ENCODE data around the gene CMTR1.
"Not testable (repeated sequence)": the region's sequence is repeated elsewhere in the genome, so short reads cannot be mapped to it uniquely, and the experiment has no call there.

CMTR1 gene

GRCh38 chr6:37493661-37493995, 60.6 kb downstream of the CMTR1 start:
- no peak overlapping the region for H3K27ac ChIP-seq
- no peak for TF ChIP-seq ZFX (IDR thresholded peaks at IDR 0.05; ENCODE audit: borderline replicate concordance)
- no peak for TF ChIP-seq CTCF (IDR thresholded peaks at IDR 0.05)

DNA sequence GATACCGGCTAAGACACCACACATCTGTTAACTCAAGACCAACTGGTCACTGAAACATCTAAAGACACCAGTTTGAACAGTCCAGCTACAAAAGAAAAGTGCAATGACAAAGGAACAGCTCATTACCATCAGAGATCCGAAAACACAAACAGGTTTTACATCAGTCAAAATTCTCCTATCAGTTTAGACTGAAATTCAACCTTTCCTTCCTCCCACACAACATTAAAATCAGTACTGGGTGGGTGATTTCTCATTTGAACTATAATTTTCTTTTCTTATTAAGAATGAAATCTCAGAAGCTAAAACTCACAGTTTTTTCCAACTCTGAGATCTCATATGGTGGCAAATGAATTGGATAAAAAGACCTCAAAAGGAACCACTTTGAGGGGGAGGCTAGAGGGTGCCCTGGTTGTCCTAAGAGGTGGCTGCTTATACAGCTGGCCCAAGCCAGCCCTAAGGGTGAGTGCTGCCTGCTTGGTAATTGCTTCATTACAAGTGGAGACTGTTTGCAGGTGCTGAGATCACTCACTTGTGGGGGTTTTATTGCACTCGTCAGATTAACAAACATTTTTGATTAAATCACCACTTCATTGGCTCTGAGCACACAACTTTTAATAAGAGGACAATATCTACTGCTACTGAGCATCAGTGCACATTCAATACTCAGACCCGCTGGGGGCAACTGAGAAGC, 62.4 kb downstream of the CMTR1 start:
- H3K27ac ChIP-seq = no peak overlapping the region
- TF ChIP-seq ZFX (IDR thresholded peaks at IDR 0.05; ENCODE audit: borderline replicate concordance) (no peak), CTCF (IDR thresholded peaks at IDR 0.05) (no peak)

DNA sequence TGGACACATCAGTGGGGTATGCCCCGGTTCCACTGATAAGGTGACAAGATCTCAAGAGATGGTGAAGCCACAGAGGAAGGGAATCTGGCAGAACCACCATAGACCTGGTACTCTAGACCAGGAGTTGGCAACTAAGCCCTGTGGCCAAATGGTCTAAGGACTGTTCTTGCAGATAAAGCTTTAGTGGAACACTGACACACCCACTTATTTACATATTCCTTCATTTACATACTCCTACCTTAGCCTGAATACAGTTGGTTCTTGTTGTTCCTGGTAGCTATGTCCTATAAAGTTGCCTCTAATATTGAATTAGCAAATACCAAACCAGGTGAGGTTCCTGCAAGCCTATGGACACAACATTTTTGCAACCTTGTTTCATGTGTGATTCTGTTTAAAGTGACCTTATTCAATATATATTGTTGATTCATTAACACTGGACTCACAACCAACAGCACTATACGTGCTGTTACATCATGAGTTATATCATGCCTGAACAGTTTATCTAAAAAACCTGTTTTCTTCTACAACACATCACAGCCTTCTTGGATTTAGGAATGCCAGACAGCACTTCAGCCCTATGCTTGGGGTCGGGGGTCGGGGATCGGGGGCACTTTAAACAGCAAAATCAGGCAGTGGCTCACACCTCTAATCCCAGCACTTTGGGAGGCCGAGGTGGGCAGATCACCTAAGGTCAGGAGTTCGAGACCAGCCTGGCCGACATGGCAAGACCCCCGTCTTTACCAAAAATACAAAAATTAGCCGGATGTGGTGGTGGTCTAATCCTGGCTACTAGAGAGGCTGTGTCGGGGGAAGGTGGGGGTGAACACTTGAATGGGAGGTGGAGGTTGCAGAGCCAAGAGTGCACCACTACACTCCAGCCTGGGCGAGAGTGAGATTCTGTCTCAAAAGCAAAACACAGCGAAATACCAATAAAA, 64.2 kb downstream of the CMTR1 start:
- TF ChIP-seq ZFX (IDR thresholded peaks at IDR 0.05; ENCODE audit: borderline replicate concordance) = no peak
- TF ChIP-seq CTCF (IDR thresholded peaks at IDR 0.05) = no peak
- peak overlapping the region; percentile 52 for H3K27ac ChIP-seq

GRCh38 chr6:37499433-37500293, 66.6 kb downstream of the CMTR1 start, which contains the start of gene CCDC167:
CCDC167 (minus strand) TSS chr6:37499893; CDS start chr6:37499863, 30 bp downstream.
- peak within 1 kb of the TSS; percentile 47 for H3K27ac ChIP-seq
- no peak for TF ChIP-seq ZFX (IDR thresholded peaks at IDR 0.05; ENCODE audit: borderline replicate concordance)
- TF ChIP-seq CTCF (IDR thresholded peaks at IDR 0.05) = no peak

GRCh38 chr6:37500294-37500608, 67.2 kb downstream of the CMTR1 start:
- no peak for TF ChIP-seq CTCF (IDR thresholded peaks at IDR 0.05)
- TF ChIP-seq ZFX (IDR thresholded peaks at IDR 0.05; ENCODE audit: borderline replicate concordance) = no peak
- H3K27ac ChIP-seq = peak overlapping the region; percentile 47; the same call in 1 of the 2 replicates

GRCh38 chr6:37500904-37501303, 67.9 kb downstream of the CMTR1 start:
- H3K27ac ChIP-seq = not testable (repeated sequence)

- TF ChIP-seq ZFX (IDR thresholded peaks at IDR 0.05; ENCODE audit: borderline replicate concordance) = no peak
- no peak overlapping the region for H3K27ac ChIP-seq
These were observed 68.8 kb downstream of the CMTR1 start for GRCh38 chr6:37501632-37502491.

All from 22Rv1 (cell line).